Spleen (tissue), 11 donors: ENCODE results near the gene MROH8. TPM values are rescaled to one million over a fixed set of nuclear protein-coding genes. Genes with fewer than 3 reads are reported as not detected.
"Not testable (repeated sequence)": the region's sequence is repeated elsewhere in the genome, so short reads cannot be mapped to it uniquely, and the experiment has no call there.

ENCODE experiments used
- DNase-seq: peaks from one replicate; pipeline ENCODE4 v3.0.0-alpha.2; 2020
- H3K27ac ChIP-seq, 8 donors: fragments of 200-600 bp; sonication (generic) in 7 of 8; 1 replicate in 4 of 8; 2 replicates in 4 of 8; pipeline versions ENCODE4 v1.5.0 to v1.8.0; 2016 to 2021; ENCODE audit warnings: inconsistent platforms in 4 of 8, mild to moderate bottlenecking in 4 of 8, moderate library complexity in 1 of 8
- H3K27me3 ChIP-seq, 7 donors: fragments of 200-600 bp; sonication (generic) in 6 of 7; replicated peaks in 1 of 7; 1 replicate in 4 of 7; 2 replicates in 3 of 7; pipeline versions ENCODE4 v1.5.0 to v1.8.0; 2016 to 2021; ENCODE audit warnings: inconsistent platforms in 3 of 7, mild to moderate bottlenecking in 1 of 7
- H3K36me3 ChIP-seq, 6 donors: fragments of 200-600 bp; sonication (generic) in 5 of 6; 1 replicate in 4 of 6; 2 replicates in 2 of 6; pipeline versions ENCODE4 v1.5.0 to v1.8.0; 2016 to 2021; ENCODE audit warnings: inconsistent platforms in 2 of 6
- H3K4me1 ChIP-seq, 6 donors: fragments of 200-600 bp; sonication (generic) in 5 of 6; 1 replicate in 3 of 6; 2 replicates in 3 of 6; pipeline versions ENCODE4 v1.5.0 to v1.8.0; 2016 to 2021; ENCODE audit warnings: inconsistent platforms in 3 of 6
- H3K4me3 ChIP-seq, 8 donors: fragments of 200-600 bp; sonication (generic) in 7 of 8; 1 replicate in 4 of 8; 2 replicates in 4 of 8; pipeline versions ENCODE4 v1.5.0 to v1.8.0; 2016 to 2021; ENCODE audit warnings: inconsistent platforms in 4 of 8, mild to moderate bottlenecking in 4 of 8, moderate library complexity in 2 of 8
- H3K9me3 ChIP-seq, 8 donors: fragments of 200-600 bp; sonication (generic) in 7 of 8; 1 replicate in 4 of 8; 2 replicates in 4 of 8; pipeline versions ENCODE4 v1.5.0 to v1.8.0; 2016 to 2021; ENCODE audit warnings: inconsistent platforms in 4 of 8
- POLR2A ChIP-seq, 3 donors: fragments of 450-650 bp; IDR thresholded peaks; one replicate each; pipeline ENCODE4 v1.5.1; 2017; ENCODE audit warnings: antibody characterized with exemption in 3 of 3, mild to moderate bottlenecking in 1 of 3
- POLR2AphosphoS5 ChIP-seq, 3 donors: sonication (generic); formaldehyde crosslinking; IDR thresholded peaks; one replicate each; pipeline ENCODE4 v1.5.1; 2017; ENCODE audit warnings: antibody characterized with exemption in 3 of 3
- WGBS, 5 donors: extraction: QIAGEN DNeasy Blood & Tissue Kit in 3 of 5; methylation state at CpG; one replicate each; pipeline versions ENCODE4 v1.1.5 to v1.1.7; 2013 to 2018; 5-methylcytosine and 5-hydroxymethylcytosine counted together
- intact Hi-C: fragments of 100-400 bp; cut with DNase I; formaldehyde crosslinking; loops from one replicate; pipeline ENCODE4 v1.15.0; 2023; ENCODE audit warnings: low total_unique reads
- polyA plus RNA-seq, 3 donors: library from polyadenylated mRNA; stranded (reverse); fragments of 200-250 nt; gene quantifications; one replicate each; pipeline ENCODE4 v1.2.1, GENCODE V29; 2013
- total RNA-seq, 7 donors: library from RNA; depleted of rRNA in 3 of 7; stranded (reverse); fragments of >200 nt in 3 of 7; fragmentation: NEBNext Ultra II Directional in 4 of 7; extraction: Animal tissue kit (Norgen Biotek cat#: 25700) in 4 of 7; gene quantifications; one replicate each; pipeline versions ENCODE4 v1.1.0 to v1.2.1, GENCODE V29; 2016 to 2021
- TF ChIP-seq, protein P1 (sequence below), 11 experiments: fragments of 200-600 bp in 7 of 11; fragments of 450-650 bp in 4 of 11; sonication (generic) in 4 of 11; IDR thresholded peaks in 8 of 11; conservative IDR thresholded peaks in 3 of 11; 1 replicate in 7 of 11; 2 replicates in 4 of 11; pipeline versions ENCODE4 v1.4.0 to v1.8.0; 2016 to 2021; ENCODE audit warnings: antibody characterized with exemption in 11 of 11, inconsistent platforms in 4 of 11, mild to moderate bottlenecking in 1 of 11
- donor health status: healthy with polysubstance abuse.
- donor health status: DM: no; HTN: no; CAD: no; lungs with moderate emphysema.
- donor health status: DM: no; HTN: no; CAD: no.
- donor health status: Bipolar disorder and iron deficiency.
- donor health status: healthy.
- donor health status: DM: no; HTN: no; CAD: no.
- donor health status: DM: yes; HTN: yes; CAD: no.

MROH8 gene
- total and polyA plus RNA-seq, 10 donors = 0.97 to 4.0 (median 3.1) TPM

GRCh38 chr20:37155987-37156386 is 23.4 kb downstream of the MROH8 start:
- WGBS, 5 donors = 91 to 99% (median 95%) methylated on average over 9 of the region's 9 CpGs
- no peak for DNase-seq
- no peaks in the 10 kb centered on the region for H3K4me1 ChIP-seq
- no peak overlapping the region for H3K4me3 ChIP-seq
- no peaks in the 10 kb centered on the region for H3K9me3 ChIP-seq
- intact Hi-C loops = no loop called here
- H3K27me3 ChIP-seq = no peaks in the 10 kb centered on the region
- TF ChIP-seq POLR2A (IDR thresholded peaks at IDR 0.05) (no peak), POLR2AphosphoS5 (IDR thresholded peaks at IDR 0.05) (no peak)
- TF ChIP-seq, protein P1, sequence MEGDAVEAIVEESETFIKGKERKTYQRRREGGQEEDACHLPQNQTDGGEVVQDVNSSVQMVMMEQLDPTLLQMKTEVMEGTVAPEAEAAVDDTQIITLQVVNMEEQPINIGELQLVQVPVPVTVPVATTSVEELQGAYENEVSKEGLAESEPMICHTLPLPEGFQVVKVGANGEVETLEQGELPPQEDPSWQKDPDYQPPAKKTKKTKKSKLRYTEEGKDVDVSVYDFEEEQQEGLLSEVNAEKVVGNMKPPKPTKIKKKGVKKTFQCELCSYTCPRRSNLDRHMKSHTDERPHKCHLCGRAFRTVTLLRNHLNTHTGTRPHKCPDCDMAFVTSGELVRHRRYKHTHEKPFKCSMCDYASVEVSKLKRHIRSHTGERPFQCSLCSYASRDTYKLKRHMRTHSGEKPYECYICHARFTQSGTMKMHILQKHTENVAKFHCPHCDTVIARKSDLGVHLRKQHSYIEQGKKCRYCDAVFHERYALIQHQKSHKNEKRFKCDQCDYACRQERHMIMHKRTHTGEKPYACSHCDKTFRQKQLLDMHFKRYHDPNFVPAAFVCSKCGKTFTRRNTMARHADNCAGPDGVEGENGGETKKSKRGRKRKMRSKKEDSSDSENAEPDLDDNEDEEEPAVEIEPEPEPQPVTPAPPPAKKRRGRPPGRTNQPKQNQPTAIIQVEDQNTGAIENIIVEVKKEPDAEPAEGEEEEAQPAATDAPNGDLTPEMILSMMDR (IDR thresholded peaks at IDR 0.05 in 8 of 11, conservative IDR thresholded peaks at IDR 0.05 in 3 of 11) = no peak
- H3K27ac ChIP-seq = no peak overlapping the region
- no peaks in the 10 kb centered on the region for H3K36me3 ChIP-seq

- H3K27me3 ChIP-seq = no peaks in the 10 kb centered on the region
- 90 to 95% (median 94%) methylated on average over 6 of the region's 6 CpGs for WGBS, 5 donors
- TF ChIP-seq POLR2AphosphoS5 (IDR thresholded peaks at IDR 0.05) (no peak), POLR2A (IDR thresholded peaks at IDR 0.05) (no peak)
- TF ChIP-seq, protein P1 (IDR thresholded peaks at IDR 0.05 in 8 of 11, conservative IDR thresholded peaks at IDR 0.05 in 3 of 11) = no peak
- DNase-seq = no peak
- H3K4me3 ChIP-seq = no peak overlapping the region
- H3K4me1 ChIP-seq = no peaks in the 10 kb centered on the region
- H3K27ac ChIP-seq = no peak overlapping the region
- no peaks in the 10 kb centered on the region for H3K36me3 ChIP-seq
- intact Hi-C loops = no loop called here
- H3K9me3 ChIP-seq = no peaks in the 10 kb centered on the region
Observed at GRCh38 chr20:37154684-37155298, 24.6 kb downstream of the MROH8 start.

DNA sequence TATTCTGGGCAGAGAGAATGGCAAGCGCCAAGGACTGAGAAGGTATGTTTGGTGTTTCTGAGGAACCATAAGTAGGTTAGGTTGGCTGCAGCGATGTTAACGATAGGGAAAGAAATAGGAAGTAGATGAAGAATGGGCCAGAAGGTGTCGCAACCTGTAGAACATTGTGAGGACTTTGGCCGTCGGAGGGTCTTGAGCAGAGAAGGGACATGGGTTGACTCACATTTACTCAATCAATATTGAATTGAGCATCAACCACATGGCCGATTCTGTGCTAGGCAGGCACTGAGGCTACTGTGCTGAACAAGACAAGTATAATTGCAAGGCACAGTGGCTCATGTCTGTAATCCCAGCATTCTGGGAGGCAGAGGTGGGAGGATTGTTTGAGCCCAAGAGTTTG is 27.1 kb downstream of the MROH8 start:
- intact Hi-C loops = no loop called here
- WGBS, 5 donors = 71 to 97% (median 82%) methylated on average over 7 of the region's 7 CpGs
- H3K27me3 ChIP-seq = no peaks in the 10 kb centered on the region
- H3K4me1 ChIP-seq = no peaks in the 10 kb centered on the region
- no peak overlapping the region for H3K4me3 ChIP-seq
- TF ChIP-seq POLR2A (IDR thresholded peaks at IDR 0.05) (no peak), POLR2AphosphoS5 (IDR thresholded peaks at IDR 0.05) (no peak)
- TF ChIP-seq, protein P1 (IDR thresholded peaks at IDR 0.05 in 8 of 11, conservative IDR thresholded peaks at IDR 0.05 in 3 of 11) = no peak
- no peak for DNase-seq
- no peaks in the 10 kb centered on the region for H3K36me3 ChIP-seq
- H3K27ac ChIP-seq = no peak overlapping the region
- no peaks in the 10 kb centered on the region for H3K9me3 ChIP-seq

- Histone ChIP-seq H3K36me3 (no peaks in the 10 kb centered on the region), H3K27me3 (no peaks in the 10 kb centered on the region), H3K4me3 (no peak overlapping the region), H3K4me1 (no peaks in the 10 kb centered on the region), H3K9me3 (no peaks in the 10 kb centered on the region), H3K27ac (no peak overlapping the region)
- TF ChIP-seq POLR2A (IDR thresholded peaks at IDR 0.05) (no peak), POLR2AphosphoS5 (IDR thresholded peaks at IDR 0.05) (no peak)
- TF ChIP-seq, protein P1 (IDR thresholded peaks at IDR 0.05 in 8 of 11, conservative IDR thresholded peaks at IDR 0.05 in 3 of 11) = no peak
- no peak for DNase-seq
- intact Hi-C loops = no loop called here
- 86 to 90% (median 87%) methylated on average over 2 to 4 of the region's 4 CpGs for WGBS, 5 donors
Observed at GRCh38 chr20:37151529-37151928, 27.8 kb downstream of the MROH8 start.

GRCh38 chr20:37150864-37151263 is 28.5 kb downstream of the MROH8 start:
- DNase-seq, H3K36me3 ChIP-seq, H3K27ac ChIP-seq, intact Hi-C loops, H3K27me3 ChIP-seq, H3K9me3 ChIP-seq, H3K4me3 ChIP-seq, H3K4me1 ChIP-seq: not testable (repeated sequence)
- WGBS, 5 donors = 95 to 100% (median 97%) methylated on average over 6 to 33 of the region's 33 CpGs
